ENCODE results near the gene RSRP1.

Gene RSRP1

GRCh38 chr1:25217015-25217414, 30.2 kb downstream of the RSRP1 start:
- no peak for DNase-seq

GRCh38 chr1:25216123-25216522, 31.1 kb downstream of the RSRP1 start:
- no peak for DNase-seq

GRCh38 chr1:25212725-25213124, 34.5 kb downstream of the RSRP1 start:
- DNase-seq = no peak

GRCh38 chr1:25210728-25211127, 36.5 kb downstream of the RSRP1 start:
- DNase-seq = no peak

- no peak for DNase-seq
These were observed 37.7 kb downstream of the RSRP1 start for GRCh38 chr1:25209516-25209915.

- no peak for DNase-seq
These were observed 38.6 kb downstream of the RSRP1 start for GRCh38 chr1:25208561-25209222.

GRCh38 chr1:25208092-25208491, 39.2 kb downstream of the RSRP1 start:
- no peak for DNase-seq

GRCh38 chr1:25206201-25206600, 41.1 kb downstream of the RSRP1 start:
- DNase-seq = no peak

- no peak for DNase-seq
These were observed 41.5 kb downstream of the RSRP1 start for GRCh38 chr1:25205786-25206185.

GRCh38 chr1:25204797-25205480, 42.3 kb downstream of the RSRP1 start:
- peak; percentile 49 for DNase-seq

- DNase-seq = no peak
These were observed 46.2 kb downstream of the RSRP1 start for GRCh38 chr1:25201006-25201405.

GRCh38 chr1:25199819-25200620, 47.2 kb downstream of the RSRP1 start:
- DNase-seq = peak; percentile 75

GRCh38 chr1:25198663-25199252, 48.5 kb downstream of the RSRP1 start:
- no peak for DNase-seq

- no peak for DNase-seq
These were observed 49.1 kb downstream of the RSRP1 start for GRCh38 chr1:25197982-25198662.

GRCh38 chr1:25197235-25197975, 49.8 kb downstream of the RSRP1 start:
- DNase-seq = no peak

- no peak for DNase-seq
These were observed 50.4 kb downstream of the RSRP1 start for GRCh38 chr1:25196830-25197229.

- no peak for DNase-seq
These were observed 51.4 kb downstream of the RSRP1 start for GRCh38 chr1:25195835-25196234.

GRCh38 chr1:25194572-25195020, 52.7 kb downstream of the RSRP1 start:
- DNase-seq = peak; percentile 67

- DNase-seq = no peak
These were observed 53.2 kb downstream of the RSRP1 start for GRCh38 chr1:25194054-25194453.

GRCh38 chr1:25193229-25193628, 54.0 kb downstream of the RSRP1 start:
- DNase-seq = no peak

All from NCI-H2171 (cell line).